Smooth muscle cell (in vitro differentiated cells): Measurements from ENCODE around the gene CALD1. TPM values are rescaled to one million over a fixed set of nuclear protein-coding genes. Genes with fewer than 3 reads are reported as not detected.

ENCODE experiments used
- DNase-seq: peaks from one replicate; lab custom pipeline; 2025; ENCODE audit not compliant: unreplicated experiment; lab: John Stamatoyannopoulos, UW
- H2AFZ ChIP-seq: fragments of 200-600 bp; sonication (generic); 2 replicates; pipeline ENCODE4 v1.6.0; 2016; ENCODE audit warnings: antibody characterized with exemption, low read depth, mild to moderate bottlenecking
- H3F3A ChIP-seq: fragments of 200-600 bp; sonication (generic); 2 replicates; pipeline ENCODE4 v1.6.0; 2017; ENCODE audit warnings: antibody characterized with exemption, low read depth
- H3K27ac ChIP-seq: fragments of 200-600 bp; sonication (generic); 2 replicates; pipeline ENCODE4 v1.5.1; 2016; ENCODE audit warnings: low read depth, mild to moderate bottlenecking
- H3K27me3 ChIP-seq: fragments of 200-600 bp; sonication (generic); 2 replicates; pipeline ENCODE4 v1.6.1; 2016; ENCODE audit warnings: low read depth, mild to moderate bottlenecking
- H3K36me3 ChIP-seq: fragments of 200-600 bp; sonication (generic); 2 replicates; pipeline ENCODE4 v1.5.1; 2016; ENCODE audit warnings: low read depth
- H3K4me1 ChIP-seq: fragments of 200-600 bp; sonication (generic); 2 replicates; pipeline ENCODE4 v1.5.1; 2016; ENCODE audit warnings: low read depth
- H3K4me2 ChIP-seq: fragments of 200-600 bp; sonication (generic); 2 replicates; pipeline ENCODE4 v1.6.0; 2016; ENCODE audit warnings: mild to moderate bottlenecking
- H3K4me3 ChIP-seq: fragments of 200-600 bp; sonication (generic); 2 replicates; pipeline ENCODE4 v1.5.1; 2016; ENCODE audit warnings: mild to moderate bottlenecking
- H3K79me2 ChIP-seq: fragments of 200-600 bp; sonication (generic); 2 replicates; pipeline ENCODE4 v1.6.0; 2016; ENCODE audit warnings: low read depth, mild to moderate bottlenecking
- H3K9ac ChIP-seq: fragments of 200-600 bp; sonication (generic); 2 replicates; pipeline ENCODE4 v1.6.0; 2016; ENCODE audit warnings: low read depth
- H3K9me3 ChIP-seq: fragments of 200-600 bp; sonication (generic); replicated peaks from 2 replicates; pipeline ENCODE4 v1.5.1; 2016; ENCODE audit warnings: low read depth
- H4K20me1 ChIP-seq: fragments of 200-600 bp; sonication (generic); 2 replicates; pipeline ENCODE4 v1.6.0; 2016; ENCODE audit warnings: low read depth
- WGBS: methylation state at CpG from one replicate; pipeline ENCODE4 v1.1.7; 2016; ENCODE audit warnings: low lambda C conversion rate; 5-methylcytosine and 5-hydroxymethylcytosine counted together
- polyA plus RNA-seq: library from polyadenylated mRNA; unstranded; fragments of >200 nt; fragmentation: Nextera tagmentation; extraction: Ambion mirVana; gene quantifications from 2 replicates; pipeline ENCODE4 v1.2.1, GENCODE V29; 2016
- total RNA-seq: library from RNA; depleted of rRNA; stranded (reverse); fragments of >200 nt; gene quantifications from 2 replicates; pipeline ENCODE4 v1.2.3, GENCODE V29; 2014
- TF ChIP-seq, protein P1 (sequence below): fragments of 200-600 bp; sonication (generic); IDR thresholded peaks from 2 replicates; pipeline ENCODE4 v1.5.1; 2017; ENCODE audit warnings: borderline replicate concordance, mild to moderate bottlenecking, antibody characterized with exemption; ENCODE audit not compliant: insufficient read depth, poor library complexity, severe bottlenecking

CALD1 gene
- total and polyA plus RNA-seq, 2 experiments from 2014 or later, result 948 to 1,552 TPM

DNA sequence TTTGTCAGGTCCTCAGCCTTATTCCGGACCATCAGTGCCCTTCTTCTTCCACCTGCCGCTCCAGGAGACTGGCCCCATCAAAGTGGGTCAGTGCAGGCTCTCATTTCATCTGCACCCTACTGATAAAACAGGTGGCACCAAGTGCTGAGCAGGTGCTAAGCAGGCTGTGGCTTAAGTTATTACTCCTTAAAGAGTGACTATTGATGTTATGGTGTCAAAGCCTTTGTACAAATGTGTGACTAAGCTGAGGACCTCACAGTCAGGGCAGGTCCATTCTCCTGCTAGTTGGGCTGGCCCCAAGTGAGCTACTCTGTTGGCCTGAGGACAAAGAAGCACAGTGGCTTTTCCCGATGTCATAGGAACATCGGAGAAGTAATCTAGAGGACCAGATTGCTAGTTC, 11.2 kb upstream of the CALD1 start:
- Histone ChIP-seq H3K36me3 (no peaks in the 10 kb centered on the region), H3K4me1 (no peaks in the 10 kb centered on the region), H3F3A (no peaks in the 10 kb centered on the region), H3K9ac (no peak overlapping the region), H3K4me3 (no peak overlapping the region), H4K20me1 (no peaks in the 10 kb centered on the region), H3K4me2 (no peak overlapping the region), H3K27ac (no peak overlapping the region), H3K9me3 (no peaks in the 10 kb centered on the region), H3K79me2 (peaks cover 3% of the 10 kb centered on the region), H3K27me3 (no peaks in the 10 kb centered on the region), H2AFZ (no peak overlapping the region)
- DNase-seq, result no peak
- WGBS, result 95% methylated on average over 4 of the region's 4 CpGs
- TF ChIP-seq, protein P1, sequence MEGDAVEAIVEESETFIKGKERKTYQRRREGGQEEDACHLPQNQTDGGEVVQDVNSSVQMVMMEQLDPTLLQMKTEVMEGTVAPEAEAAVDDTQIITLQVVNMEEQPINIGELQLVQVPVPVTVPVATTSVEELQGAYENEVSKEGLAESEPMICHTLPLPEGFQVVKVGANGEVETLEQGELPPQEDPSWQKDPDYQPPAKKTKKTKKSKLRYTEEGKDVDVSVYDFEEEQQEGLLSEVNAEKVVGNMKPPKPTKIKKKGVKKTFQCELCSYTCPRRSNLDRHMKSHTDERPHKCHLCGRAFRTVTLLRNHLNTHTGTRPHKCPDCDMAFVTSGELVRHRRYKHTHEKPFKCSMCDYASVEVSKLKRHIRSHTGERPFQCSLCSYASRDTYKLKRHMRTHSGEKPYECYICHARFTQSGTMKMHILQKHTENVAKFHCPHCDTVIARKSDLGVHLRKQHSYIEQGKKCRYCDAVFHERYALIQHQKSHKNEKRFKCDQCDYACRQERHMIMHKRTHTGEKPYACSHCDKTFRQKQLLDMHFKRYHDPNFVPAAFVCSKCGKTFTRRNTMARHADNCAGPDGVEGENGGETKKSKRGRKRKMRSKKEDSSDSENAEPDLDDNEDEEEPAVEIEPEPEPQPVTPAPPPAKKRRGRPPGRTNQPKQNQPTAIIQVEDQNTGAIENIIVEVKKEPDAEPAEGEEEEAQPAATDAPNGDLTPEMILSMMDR, result no peak

DNA sequence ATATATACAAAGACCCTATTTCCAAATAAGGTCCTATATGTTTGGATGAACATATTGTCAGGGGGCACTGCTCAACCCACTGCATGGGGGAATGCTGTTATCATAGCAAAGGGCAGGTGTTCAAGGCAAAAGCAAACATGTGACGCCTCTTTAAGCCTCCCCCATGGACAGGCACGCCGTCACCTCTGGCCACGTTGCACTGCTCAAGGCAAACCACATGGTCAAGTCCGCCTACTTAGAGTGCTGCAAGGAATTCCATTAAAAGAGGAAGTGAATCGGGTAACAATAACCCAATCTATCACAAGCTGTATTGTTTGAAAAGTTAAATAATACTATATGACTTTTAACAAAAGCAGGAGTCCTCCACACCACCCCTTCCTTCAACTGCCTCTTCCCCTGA, 8.8 kb upstream of the CALD1 start:
- H3K4me1 ChIP-seq, result no peaks in the 10 kb centered on the region
- no peaks in the 10 kb centered on the region for H3F3A ChIP-seq
- DNase-seq, result no peak
- no peak overlapping the region for H3K4me3 ChIP-seq
- H3K4me2 ChIP-seq, result no peak overlapping the region
- H3K9ac ChIP-seq, result no peak overlapping the region
- TF ChIP-seq, protein P1, result no peak
- H3K79me2 ChIP-seq, result no peaks in the 10 kb centered on the region
- no peaks in the 10 kb centered on the region for H3K36me3 ChIP-seq
- H3K27me3 ChIP-seq, result no peaks in the 10 kb centered on the region
- no peak overlapping the region for H3K27ac ChIP-seq
- H3K9me3 ChIP-seq, result no peaks in the 10 kb centered on the region
- WGBS, result 91% methylated on average over 6 of the region's 6 CpGs
- H2AFZ ChIP-seq, result no peak overlapping the region
- no peaks in the 10 kb centered on the region for H4K20me1 ChIP-seq

DNA sequence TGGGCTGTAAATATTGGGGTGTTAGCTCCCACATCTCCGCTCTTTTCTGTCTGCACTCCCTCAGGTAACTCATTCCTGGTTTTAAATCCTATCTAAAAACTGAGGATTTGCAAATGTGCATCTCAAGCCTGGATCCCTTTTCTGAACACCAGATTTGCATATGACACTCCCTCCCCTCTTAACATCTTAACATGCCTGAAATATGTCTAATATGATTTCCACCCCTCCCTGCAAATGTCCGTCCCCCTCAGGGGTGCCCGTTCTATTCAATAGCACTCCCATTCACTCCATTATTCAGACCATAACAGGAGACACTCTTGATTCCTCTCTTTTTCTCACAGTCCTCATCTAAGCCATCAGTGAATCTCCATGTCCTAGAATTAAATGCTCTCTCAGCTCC, 8.3 kb upstream of the CALD1 start:
- Histone ChIP-seq H3K4me2 (no peak overlapping the region), H3K27ac (no peak overlapping the region), H3F3A (no peaks in the 10 kb centered on the region), H3K9me3 (no peaks in the 10 kb centered on the region), H3K4me1 (no peaks in the 10 kb centered on the region), H4K20me1 (no peaks in the 10 kb centered on the region), H3K36me3 (no peaks in the 10 kb centered on the region), H2AFZ (no peak overlapping the region), H3K4me3 (no peak overlapping the region), H3K79me2 (no peaks in the 10 kb centered on the region), H3K9ac (no peak overlapping the region), H3K27me3 (no peaks in the 10 kb centered on the region)
- 89% methylated on average over 3 of the region's 3 CpGs for WGBS
- DNase-seq, result no peak
- TF ChIP-seq, protein P1, result no peak

DNA sequence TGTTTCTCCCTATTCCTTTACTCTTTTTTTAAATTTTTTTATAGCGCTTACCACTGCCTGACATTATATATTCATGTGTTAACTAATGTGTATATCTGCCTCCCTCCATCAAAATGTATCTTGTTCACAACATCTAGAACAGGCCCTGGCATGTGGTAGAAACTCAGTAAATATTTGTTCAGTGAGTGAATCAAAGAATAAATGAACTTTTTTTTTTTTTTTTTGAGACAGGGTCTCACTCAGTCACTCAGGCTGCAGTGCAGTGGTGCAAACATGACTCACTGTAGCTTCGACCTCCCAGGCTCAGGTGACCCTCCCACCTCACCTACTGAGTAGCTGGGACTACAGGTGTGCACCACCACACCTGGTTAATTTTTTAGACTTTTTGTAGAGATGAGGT, 7.5 kb upstream of the CALD1 start:
- 88% methylated on average over 2 of the region's 2 CpGs for WGBS
- H3K27ac ChIP-seq, result peak overlapping the region; percentile 8
- H2AFZ ChIP-seq, result no peak overlapping the region

More for the DNA sequence above, 7.5 kb upstream of the CALD1 start:
- Histone ChIP-seq H3K9me3 (no peaks in the 10 kb centered on the region), H3F3A (no peaks in the 10 kb centered on the region), H3K9ac (no peak overlapping the region), H3K79me2 (peaks cover 5% of the 10 kb centered on the region), H3K4me2 (no peak overlapping the region), H3K4me3 (no peak overlapping the region), H3K36me3 (no peaks in the 10 kb centered on the region), H4K20me1 (no peaks in the 10 kb centered on the region), H3K4me1 (no peaks in the 10 kb centered on the region), H3K27me3 (no peaks in the 10 kb centered on the region)
- DNase-seq, result no peak
- TF ChIP-seq, protein P1, result no peak
